GM21447 (cell line): Measurements from ENCODE around the gene NDUFS1.
"Not testable (repeated sequence)": the region's sequence is repeated elsewhere in the genome, so short reads cannot be mapped to it uniquely, and the experiment has no call there.

Experiments used
- ATAC-seq: cut with Tn5 transposase; IDR thresholded peaks from one replicate; pipeline ENCODE4 v1.9.1; 2021; ENCODE audit not compliant: unreplicated experiment

The NDUFS1 gene

GRCh38 chr2:206105541-206105940 is 53.7 kb downstream of the NDUFS1 start:
- no peak for ATAC-seq

GRCh38 chr2:206105038-206105437 is 54.2 kb downstream of the NDUFS1 start:
- no peak for ATAC-seq

- not testable (repeated sequence) for ATAC-seq
Observed at GRCh38 chr2:206098872-206099271, 60.4 kb downstream of the NDUFS1 start.

GRCh38 chr2:206098471-206098870 is 60.8 kb downstream of the NDUFS1 start:
- no peak for ATAC-seq

- no peak for ATAC-seq
Observed at GRCh38 chr2:206096876-206097275, 62.4 kb downstream of the NDUFS1 start.

- no peak for ATAC-seq
Observed at GRCh38 chr2:206095536-206096332, 63.5 kb downstream of the NDUFS1 start.

- ATAC-seq, result no peak
Observed at GRCh38 chr2:206092297-206092696, 66.9 kb downstream of the NDUFS1 start.

- ATAC-seq, result no peak
Observed at GRCh38 chr2:206088248-206088647, 71.0 kb downstream of the NDUFS1 start.

- no peak for ATAC-seq
Observed at GRCh38 chr2:206086716-206087350, 72.4 kb downstream of the NDUFS1 start.

GRCh38 chr2:206085742-206086445 is 73.3 kb downstream of the NDUFS1 start, which contains the start of gene INO80D:
Gene INO80D, minus strand, starts transcription at chr2:206086174. Its CDS starts 23,158 bp downstream, at chr2:206063016.
- peak; percentile 77 for ATAC-seq

GRCh38 chr2:206084870-206085741 is 74.1 kb downstream of the NDUFS1 start:
- ATAC-seq, result peak; percentile 26

GRCh38 chr2:206084439-206084869 is 74.8 kb downstream of the NDUFS1 start:
- ATAC-seq, result peak; percentile 26

- no peak for ATAC-seq
Observed at GRCh38 chr2:206083602-206084438, 75.4 kb downstream of the NDUFS1 start.

GRCh38 chr2:206082298-206082843 is 76.9 kb downstream of the NDUFS1 start:
- no peak for ATAC-seq

- ATAC-seq, result no peak
Observed at GRCh38 chr2:206080927-206081326, 78.3 kb downstream of the NDUFS1 start.

GRCh38 chr2:206079699-206080465 is 79.4 kb downstream of the NDUFS1 start:
- no peak for ATAC-seq

- not testable (repeated sequence) for ATAC-seq
Observed at GRCh38 chr2:206077879-206078278, 81.4 kb downstream of the NDUFS1 start.

GRCh38 chr2:206075113-206075512 is 84.1 kb downstream of the NDUFS1 start:
- ATAC-seq, result no peak

GRCh38 chr2:206071807-206072206 is 87.4 kb downstream of the NDUFS1 start:
- no peak for ATAC-seq
